DMS153 treated with DMSO at 0.1 percent for 48 hours (cell line): ENCODE results near the gene PRR14.

Experiments
- DNase-seq: peaks from one replicate; lab custom pipeline; 2025; ENCODE audit not compliant: unreplicated experiment; lab: John Stamatoyannopoulos, UW

Gene PRR14

GRCh38 chr16:30658731-30659506 lies 8.2 kb downstream of the PRR14 start:
- DNase-seq = peak; percentile 97

- no peak for DNase-seq
Measured at GRCh38 chr16:30659507-30660423, 9.0 kb downstream of the PRR14 start.

- DNase-seq = no peak
Measured at GRCh38 chr16:30660424-30661261, 9.9 kb downstream of the PRR14 start.

- no peak for DNase-seq
Measured at GRCh38 chr16:30662449-30662848, 11.7 kb downstream of the PRR14 start.

GRCh38 chr16:30663038-30663437 lies 12.3 kb downstream of the PRR14 start:
- DNase-seq = no peak

GRCh38 chr16:30663820-30664219 lies 13.1 kb downstream of the PRR14 start:
- no peak for DNase-seq

- DNase-seq = no peak
Measured at GRCh38 chr16:30664616-30665109, 13.9 kb downstream of the PRR14 start.

GRCh38 chr16:30665155-30665829 lies 14.5 kb downstream of the PRR14 start:
- no peak for DNase-seq

- DNase-seq = no peak
Measured at GRCh38 chr16:30665830-30666190, 15.1 kb downstream of the PRR14 start.

- DNase-seq = no peak
Measured at GRCh38 chr16:30666681-30667080, 15.9 kb downstream of the PRR14 start.

- no peak for DNase-seq
Measured at GRCh38 chr16:30667361-30667905, 16.7 kb downstream of the PRR14 start.

- DNase-seq = no peak
Measured at GRCh38 chr16:30668393-30668792, 17.6 kb downstream of the PRR14 start.

- DNase-seq = no peak
Measured at GRCh38 chr16:30669026-30669902, 18.5 kb downstream of the PRR14 start.

GRCh38 chr16:30669903-30670824 lies 19.4 kb downstream of the PRR14 start:
- DNase-seq = no peak

- no peak for DNase-seq
Measured at GRCh38 chr16:30675143-30675542, 24.4 kb downstream of the PRR14 start.

- no peak for DNase-seq
Measured at GRCh38 chr16:30677931-30678585, 27.3 kb downstream of the PRR14 start.

- no peak for DNase-seq
Measured at GRCh38 chr16:30678586-30678970, 27.8 kb downstream of the PRR14 start.

GRCh38 chr16:30680326-30680725 lies 29.6 kb downstream of the PRR14 start:
- no peak for DNase-seq
